HG03457 (cell line): ENCODE results near the gene JAG2.

Source experiments
- ATAC-seq: cut with Tn5 transposase; IDR thresholded peaks from one replicate; pipeline ENCODE4 v1.9.1; 2021; ENCODE audit warnings: moderate number of reproducible peaks; ENCODE audit not compliant: unreplicated experiment

Gene JAG2

DNA sequence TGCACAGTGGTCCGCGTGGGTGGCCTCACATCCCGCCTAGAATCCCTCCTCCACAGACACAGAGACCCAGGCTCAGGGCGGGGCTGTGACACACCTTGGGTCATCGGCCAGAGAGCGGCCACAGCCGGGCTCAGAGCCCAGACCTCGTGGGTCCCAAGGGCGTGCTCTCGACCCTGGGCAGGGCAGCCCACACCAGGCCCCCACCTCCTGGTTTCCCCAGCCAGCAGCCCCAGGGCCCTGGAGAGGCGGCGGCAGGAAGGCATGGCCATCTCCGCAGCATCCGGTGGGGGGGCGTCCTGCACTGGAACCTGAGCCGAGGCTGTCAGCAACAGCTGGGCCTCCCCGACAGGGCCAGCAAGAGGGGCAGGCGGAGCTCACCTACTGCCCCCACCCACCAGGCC lies 15.2 kb downstream of the JAG2 start:
- no peak for ATAC-seq

DNA sequence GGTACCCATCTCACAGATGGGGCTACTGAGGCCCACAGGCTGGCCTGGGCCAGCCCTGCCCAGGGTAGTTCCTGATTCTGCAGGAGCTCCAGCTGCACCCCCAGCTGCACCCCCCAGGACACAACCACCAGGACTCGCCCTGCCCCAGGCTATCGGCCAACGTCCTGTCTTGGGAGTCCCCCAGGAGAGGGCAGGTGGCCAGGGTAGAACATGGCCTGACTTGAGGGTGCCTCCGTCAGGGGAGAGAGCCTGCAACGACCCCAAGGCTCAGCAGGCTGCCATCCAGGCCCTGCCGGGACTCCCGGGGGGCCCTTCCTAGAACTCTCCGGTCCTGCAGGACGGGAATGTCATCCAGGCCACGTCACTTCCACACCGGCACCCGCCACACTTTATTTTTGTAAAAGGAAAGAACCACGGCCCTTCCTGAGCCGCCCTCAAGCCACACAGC lies 15.8 kb downstream of the JAG2 start:
- ATAC-seq: no peak

GRCh38 chr14:105151838-105152793 lies 16.5 kb downstream of the JAG2 start:
- no peak for ATAC-seq

- no peak for ATAC-seq
These were observed 17.3 kb downstream of the JAG2 start for GRCh38 chr14:105151084-105151837.

DNA sequence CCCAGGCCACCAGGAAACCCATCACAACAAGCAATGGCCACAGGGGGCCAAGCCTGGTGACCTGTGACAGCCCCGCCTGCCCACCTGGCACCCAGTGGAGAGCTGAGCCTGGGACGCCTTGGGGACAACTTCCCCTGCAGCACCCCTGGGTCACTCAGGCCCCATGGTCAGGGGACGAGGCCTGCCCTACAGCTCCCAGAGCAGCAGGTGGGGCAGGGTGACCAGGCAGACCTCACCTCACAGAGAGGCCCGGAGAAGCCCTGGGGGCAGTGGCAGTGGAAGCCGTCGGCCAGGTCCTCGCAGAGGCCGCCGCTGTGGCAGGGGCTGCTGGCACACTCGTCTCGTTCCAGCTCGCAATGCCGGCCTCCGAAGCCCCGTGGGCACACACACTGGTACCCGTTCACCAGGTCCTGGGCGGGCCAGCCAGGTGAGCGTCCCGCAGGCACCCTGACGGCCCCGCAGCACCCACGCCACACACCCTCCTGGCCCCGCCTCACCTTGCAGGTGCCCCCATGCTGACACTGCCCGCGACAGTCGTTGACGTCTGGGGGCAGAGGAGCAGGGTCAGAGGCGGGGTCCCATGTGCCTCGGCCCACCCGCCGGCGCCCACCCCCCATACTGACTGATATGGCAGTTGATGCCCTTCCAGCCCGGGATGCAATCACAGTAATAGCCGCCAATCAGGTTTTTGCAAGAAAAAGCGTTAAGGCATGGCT lies 18.1 kb downstream of the JAG2 start:
- ATAC-seq: no peak

DNA sequence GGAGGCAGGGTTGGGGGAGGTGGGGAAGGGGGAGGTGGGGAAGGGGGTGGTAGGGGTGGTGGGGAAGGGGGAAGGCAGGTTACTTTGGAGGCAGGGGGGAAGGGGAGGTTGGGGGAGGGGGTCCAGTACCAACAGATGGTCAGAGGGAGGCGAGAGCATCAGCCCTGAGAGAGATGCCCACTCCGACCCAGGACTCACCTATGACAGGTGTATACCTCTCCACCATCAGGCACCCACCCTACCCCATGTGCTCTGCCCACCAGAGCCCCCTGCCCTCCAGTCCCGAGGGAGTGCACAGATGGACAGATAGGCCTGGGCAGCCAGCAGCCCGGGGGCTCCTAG lies 18.6 kb downstream of the JAG2 start:
- no peak for ATAC-seq

- no peak for ATAC-seq
These were observed 19.3 kb downstream of the JAG2 start for GRCh38 chr14:105149146-105149781.

DNA sequence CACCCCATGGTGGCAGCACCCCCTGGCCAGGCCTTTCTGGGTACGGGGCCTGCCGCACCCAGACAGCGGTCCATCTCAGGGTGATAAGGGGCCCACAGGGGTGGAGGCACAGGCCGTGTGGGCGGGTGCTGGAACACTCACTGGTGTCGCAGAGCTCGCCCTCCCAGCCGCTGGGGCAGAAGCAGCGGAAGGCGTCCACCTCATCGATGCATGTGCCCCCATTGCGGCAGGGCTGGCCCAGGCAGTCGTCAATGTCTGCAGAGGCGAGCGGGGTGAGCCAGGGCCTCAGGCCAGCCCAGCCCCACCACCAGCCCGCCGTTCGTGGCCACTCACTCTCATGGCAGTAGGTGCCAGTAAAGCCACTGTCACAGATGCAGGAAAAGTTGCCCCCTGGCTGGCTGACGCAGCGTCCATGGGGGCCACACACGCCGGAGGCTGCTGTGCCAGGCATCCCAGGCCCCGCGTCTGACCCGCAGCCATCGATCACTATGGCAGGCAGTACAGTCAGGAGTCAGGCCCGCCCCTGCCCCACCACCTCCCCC lies 19.9 kb downstream of the JAG2 start:
- ATAC-seq: no peak

DNA sequence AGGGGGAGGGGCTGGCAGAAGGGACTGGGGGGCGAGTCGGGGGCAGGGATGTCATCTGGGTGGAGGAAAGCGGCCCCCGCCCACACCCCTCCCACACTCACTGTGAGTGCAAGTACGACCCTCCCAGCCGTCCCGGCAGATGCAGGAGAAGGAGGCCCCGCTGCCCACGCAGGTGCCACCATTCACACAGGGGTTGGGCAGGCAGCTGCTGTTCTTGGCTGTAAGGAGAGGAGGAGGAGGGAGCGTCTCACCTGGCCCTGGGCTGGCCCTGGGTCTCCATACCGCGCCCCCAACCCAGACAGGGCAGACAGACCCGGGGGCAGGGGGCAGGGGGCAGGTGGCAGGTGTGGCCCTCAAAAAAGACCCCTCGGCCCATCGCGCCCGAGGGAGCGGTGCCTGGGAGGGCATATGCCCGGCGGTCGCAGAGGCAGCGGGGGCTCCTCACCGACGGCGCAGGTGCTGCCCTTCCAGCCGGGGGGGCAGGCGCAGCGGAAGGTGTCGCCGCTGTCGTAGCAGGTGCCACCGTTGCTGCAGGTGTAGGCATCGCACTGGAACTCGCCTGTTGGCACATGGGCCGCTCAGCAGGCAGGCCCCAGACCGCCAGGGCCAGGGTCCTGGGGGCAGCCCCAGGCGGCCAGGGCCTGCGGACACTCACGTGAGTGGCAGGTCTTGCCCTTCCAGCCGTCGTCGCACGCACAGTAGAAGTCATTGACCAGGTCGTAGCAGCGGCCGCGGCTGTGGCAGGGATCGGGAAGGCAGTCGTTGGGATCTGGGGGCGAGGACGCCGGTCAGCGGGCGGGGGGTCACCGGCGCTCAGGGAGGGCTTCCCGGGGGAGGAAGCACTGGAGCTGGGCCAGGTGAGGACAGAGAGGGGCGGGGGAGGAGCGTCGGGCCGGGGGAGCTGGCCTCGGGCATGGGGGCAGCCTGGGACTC lies 20.6 kb downstream of the JAG2 start:
- no peak for ATAC-seq

- no peak for ATAC-seq
These were observed 21.5 kb downstream of the JAG2 start for GRCh38 chr14:105146976-105147635.

DNA sequence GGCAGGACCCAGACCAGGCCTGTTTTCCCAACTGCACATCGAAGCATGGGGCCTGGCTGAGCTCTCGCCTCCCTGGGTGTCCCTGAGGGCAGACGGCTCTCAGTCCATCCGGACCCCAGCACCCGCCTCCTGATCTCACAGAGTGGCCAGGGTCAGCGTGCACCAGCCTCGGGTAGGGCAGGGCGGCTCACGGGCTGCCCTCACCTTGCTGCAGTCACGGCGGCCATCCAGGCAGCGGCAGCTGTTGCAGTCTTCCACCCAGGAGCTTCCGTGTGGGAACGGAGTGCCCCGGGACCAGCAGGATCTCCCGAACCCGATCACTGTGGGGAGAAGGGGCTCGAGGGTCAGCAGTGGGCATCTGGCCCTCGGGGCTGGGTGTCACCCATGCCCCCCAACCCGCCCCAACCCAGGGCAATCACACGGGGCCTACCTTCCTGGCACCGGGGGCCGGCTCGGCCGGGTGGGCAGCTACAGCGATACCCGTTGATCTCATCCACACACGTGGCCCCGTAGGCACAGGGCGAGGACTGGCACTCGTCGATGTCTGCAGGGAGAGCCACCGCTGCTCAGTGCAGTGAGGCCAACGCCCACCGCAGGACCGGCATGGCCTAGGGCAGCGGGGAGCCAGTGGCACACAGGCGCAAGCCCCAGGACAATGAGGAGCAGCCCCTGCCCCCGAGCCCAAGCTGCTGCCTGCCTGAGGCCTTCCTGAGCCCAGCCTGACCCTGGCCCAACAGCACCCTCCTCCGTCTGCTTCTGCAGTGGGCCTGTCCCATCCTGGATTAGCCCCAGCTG lies 22.2 kb downstream of the JAG2 start:
- no peak for ATAC-seq

- no peak for ATAC-seq
These were observed 23.0 kb downstream of the JAG2 start for GRCh38 chr14:105145381-105146180.

- ATAC-seq: no peak
These were observed 23.8 kb downstream of the JAG2 start for GRCh38 chr14:105144666-105145380.

DNA sequence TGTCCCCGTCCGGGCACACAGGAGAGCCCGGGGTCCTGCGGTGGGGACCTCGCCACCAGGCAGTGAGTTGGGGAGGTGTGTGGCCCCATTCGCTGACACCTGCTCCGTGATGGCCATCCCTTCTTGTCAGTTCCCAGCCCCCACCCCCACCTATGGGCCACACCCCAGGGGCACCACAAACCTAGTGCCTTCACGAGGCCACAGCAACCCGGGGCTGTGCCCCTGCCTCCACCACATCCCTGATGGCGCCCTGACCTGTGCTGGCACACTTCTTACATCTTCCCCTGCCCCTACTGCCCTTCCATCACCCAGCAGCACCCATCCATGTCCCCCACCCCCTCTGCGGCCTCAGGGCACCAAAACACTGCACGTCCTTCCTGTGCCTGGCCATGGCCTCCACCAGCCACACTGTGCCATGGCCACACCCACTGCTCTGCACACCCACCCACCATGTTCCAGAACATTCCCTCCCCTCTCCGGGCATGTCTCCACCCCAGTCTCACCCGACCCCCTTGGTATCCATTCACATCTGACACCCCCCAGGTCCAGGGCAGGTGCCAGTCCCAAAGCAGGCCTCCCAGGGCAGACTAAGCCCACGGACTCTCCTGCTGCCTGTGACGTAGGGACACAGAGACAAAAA lies 24.4 kb downstream of the JAG2 start:
- no peak for ATAC-seq

- ATAC-seq: no peak
These were observed 25.0 kb downstream of the JAG2 start for GRCh38 chr14:105143451-105144025.
